ENCODE data around the gene SETDB2. TPM values are rescaled to one million over a fixed set of nuclear protein-coding genes. Genes with fewer than 3 reads are reported as not detected.

The SETDB2 gene
- total and polyA plus RNA-seq, 2 of the 4 experiments (the other 2 are of a cell fraction), result 4.3 to 5.7 TPM

GRCh38 chr13:49497272-49497671 lies 53.2 kb downstream of the SETDB2 start:
- Histone ChIP-seq H3K79me1 (ENCODE audit: low read depth in 1 of 2, low read length in 2 of 2) (peaks cover 0 to 27% of the 10 kb centered on the region in 2 experiments; a peak in 3 of 4 replicates), H4K91ac (ENCODE audit: insufficient read depth, low read depth, low read length) (no peak overlapping the region; the same call in none of the 2 replicates), H2BK5ac (ENCODE audit: low read depth, low read length, poor library complexity, severe bottlenecking) (no peak overlapping the region), H3K18ac (ENCODE audit: low read depth, low read length) (no peak overlapping the region), H4K5ac (ENCODE audit: low read depth, low read length) (no peak overlapping the region), H3K14ac (replicated peaks; ENCODE audit: low read depth, low read length) (no peak overlapping the region), H3K9ac (ENCODE audit: low read depth, low read length) (no peak overlapping the region), H2BK120ac (ENCODE audit: low read depth, low read length) (no peak overlapping the region; the same call in 1 of the 2 replicates), H2AK9ac (replicated peaks; ENCODE audit: low read depth, low read length, poor library complexity) (no peak overlapping the region), H3K9me3 (ENCODE audit: control insufficient read depth, insufficient read depth, low read length) (no peaks in the 10 kb centered on the region), H2AFZ (replicated peaks; ENCODE audit: low read length, poor library complexity) (no peak overlapping the region), H3K23ac (ENCODE audit: low read depth, low read length) (0 out of 2 replicates have a peak overlapping the region, but pooled peaks have one; percentile 13), H3K4me1 (ENCODE audit: control insufficient read depth, insufficient read depth, low read length) (peaks cover 12% of the 10 kb centered on the region), H3K56ac (ENCODE audit: extremely low read depth, insufficient read depth, low read length) (no peak overlapping the region), H3K4ac (ENCODE audit: low read depth, low read length) (peak overlapping the region; percentile 19; the same call in 1 of the 2 replicates), H3K36me3 (ENCODE audit: control insufficient read depth, insufficient read depth, low read length) (no peaks in the 10 kb centered on the region; the same call in 1 of the 2 replicates), H4K20me1 (ENCODE audit: insufficient read depth, low read length) (no peaks in the 10 kb centered on the region), H4K8ac (ENCODE audit: low read depth in 2 of 2, low read length in 2 of 2) (no peak overlapping the region), H3K4me3 (ENCODE audit: insufficient read depth, low read depth, low read length) (no peak overlapping the region), H3K27ac (ENCODE audit: insufficient read depth, low read length) (no peak overlapping the region), H2BK20ac (ENCODE audit: low read depth, low read length) (peak overlapping the region; percentile 6; the same call in 1 of the 2 replicates), H2BK15ac (ENCODE audit: low read depth, low read length) (peak overlapping the region; percentile 36; the same call in 1 of the 3 replicates), H3K4me2 (ENCODE audit: low read depth, low read length) (no peak overlapping the region), H2AK5ac (ENCODE audit: low read depth, low read length) (peak overlapping the region; percentile 59), H3K27me3 (ENCODE audit: control insufficient read depth, insufficient read depth, low read length) (no peaks in the 10 kb centered on the region), H3K9me1 (ENCODE audit: insufficient read depth, low read length) (peaks cover 14% of the 10 kb centered on the region; the same call in 1 of the 2 replicates)
- 89% methylated on average over 3 of the region's 5 CpGs; no CpG with 5 or more reads in 1 of the 2 experiments for WGBS, 2 experiments (ENCODE audit: extremely low coverage in 2 of 2, insufficient read length in 1 of 2)
- intact Hi-C loops (cut with micrococcal nuclease), result no loop called here
- BruUV-seq (replicated peaks), result TSS peak; percentile 14
- no peak for TF ChIP-seq FOS (IDR thresholded peaks at IDR 0.05; ENCODE audit: low read depth, low read length)
- TF ChIP-seq RAD21 (IDR thresholded peaks at IDR 0.05; ENCODE audit: low read length), result no peak
- no peak for TF ChIP-seq BHLHE40 (IDR thresholded peaks at IDR 0.05; ENCODE audit: low read depth, low read length)
- no peak for TF ChIP-seq SMC3 (IDR thresholded peaks at IDR 0.05; ENCODE audit: low read depth, low read length)
- no peak for TF ChIP-seq CTCF (conservative IDR thresholded peaks at IDR 0.05; ENCODE audit: low read depth, low read length)
- no peak for TF ChIP-seq CHD1 (IDR thresholded peaks at IDR 0.05; ENCODE audit: low read depth, low read length)
- no peak for TF ChIP-seq NFE2L2 (IDR thresholded peaks at IDR 0.05; ENCODE audit: low read depth, low read length)
- TF ChIP-seq RFX5 (IDR thresholded peaks at IDR 0.05; ENCODE audit: low read depth, low read length), result no peak
- no peak for TF ChIP-seq CEBPB (IDR thresholded peaks at IDR 0.05; ENCODE audit: low read depth, low read length)
- no peak for TF ChIP-seq RCOR1 (IDR thresholded peaks at IDR 0.05; ENCODE audit: insufficient replicate concordance, low read length)
- no peak for TF ChIP-seq POLR2A (IDR thresholded peaks at IDR 0.05; ENCODE audit: low read depth, low read length)
- no peak for TF ChIP-seq MXI1 (IDR thresholded peaks at IDR 0.05; ENCODE audit: borderline replicate concordance, low read depth, low read length)
- no peak for TF ChIP-seq MAZ (IDR thresholded peaks at IDR 0.05; ENCODE audit: borderline replicate concordance, low read depth, low read length)
- POLR2A ChIA-PET (ENCODE audit: unreplicated experiment), result interaction anchor here (0.5 kb wide), 1 partner anchor 53 kb away, joined by 3 read pairs; the partner anchor contains the start of genes CAB39L and SETDB2
- dilution Hi-C loops (cut with HindIII; ENCODE audit: low sequenced_read_pairs, unreplicated experiment), result no loop called here
- in situ Hi-C loops (cut with MboI; ENCODE audit: low sequenced_read_pairs), result no loop called here
- no peak for ATAC-seq (ENCODE audit: low read depth)
- CTCF ChIA-PET, result no interaction called here
- DNase-seq, result no peak

Data from IMR-90 (cell line).